OCI-LY7 (cell line): Measurements from ENCODE around the gene IL24. TPM values are rescaled to one million over a fixed set of nuclear protein-coding genes. Genes with fewer than 3 reads are reported as not detected.

ENCODE experiments used
- BruUV-seq: library from RNA; stranded (reverse); fragments of 400-500 nt; replicated peaks from 2 replicates; lab custom pipeline; 2021; lab: Mats Ljungman, UMichigan
- CTCF ChIA-PET: fragments of 300-600 bp; sonication (Branson Sonifier 250); formaldehyde crosslinking; loops from one replicate; lab custom pipeline; 2022; ENCODE audit warnings: antibody characterized with exemption; ENCODE audit not compliant: unreplicated experiment; lab: Charles Lee
- POLR2A ChIA-PET: fragments of 300-600 bp; sonication (Branson Sonifier 250); formaldehyde crosslinking; loops from one replicate; lab custom pipeline; 2022; ENCODE audit warnings: antibody characterized with exemption; lab: Charles Lee
- DNase-seq: peaks from one replicate; pipeline ENCODE4 v3.0.0-alpha.2; 2015; ENCODE audit warnings: low spot score
- H2AFZ ChIP-seq: fragments of 200-600 bp; sonication (generic), shearing (Covaris generic); 2 replicates; pipeline ENCODE4 v1.6.1; 2014; ENCODE audit warnings: mild to moderate bottlenecking, antibody characterized with exemption, low read length, moderate library complexity
- H3K27ac ChIP-seq: fragments of 200-600 bp; sonication (generic); 2 replicates; pipeline ENCODE4 v1.5.1; 2014; ENCODE audit warnings: mixed run types, low read depth, mild to moderate bottlenecking, moderate library complexity, low read length, inconsistent platforms; ENCODE audit not compliant: poor library complexity, severe bottlenecking
- H3K36me3 ChIP-seq: fragments of 200-600 bp; sonication (generic); 2 replicates; pipeline ENCODE4 v1.6.1; 2014; ENCODE audit warnings: mild to moderate bottlenecking, antibody characterized with exemption, low read length, moderate library complexity, mixed read lengths; ENCODE audit not compliant: insufficient read depth
- H3K4me1 ChIP-seq: fragments of 200-600 bp; sonication (generic); 2 replicates; pipeline ENCODE4 v1.5.1; 2014; ENCODE audit warnings: mild to moderate bottlenecking, low read length; ENCODE audit not compliant: insufficient read depth, poor library complexity, severe bottlenecking
- H3K4me2 ChIP-seq: fragments of 200-600 bp; sonication (generic); 2 replicates; pipeline ENCODE4 v1.6.1; 2014; ENCODE audit warnings: mild to moderate bottlenecking, low read length
- H3K4me3 ChIP-seq: fragments of 200-600 bp; sonication (generic); 2 replicates; pipeline ENCODE4 v1.5.1; 2014; ENCODE audit warnings: mild to moderate bottlenecking, low read depth, low read length; ENCODE audit not compliant: poor library complexity, severe bottlenecking
- H3K79me2 ChIP-seq: fragments of 200-600 bp; sonication (generic); 2 replicates; pipeline ENCODE4 v1.6.1; 2016; ENCODE audit warnings: low read depth, mild to moderate bottlenecking, low read length, moderate library complexity, mixed read lengths; ENCODE audit not compliant: insufficient read depth
- H3K9me2 ChIP-seq: fragments of 200-600 bp; sonication (generic); 2 replicates; pipeline ENCODE4 v1.6.1; 2016; ENCODE audit warnings: mild to moderate bottlenecking, low read length, mixed read lengths; ENCODE audit not compliant: insufficient read depth
- H3K9me3 ChIP-seq: fragments of 200-600 bp; sonication (generic); 2 replicates; pipeline ENCODE4 v1.6.1; 2014; ENCODE audit warnings: mild to moderate bottlenecking, mixed run types, low read length, mixed read lengths
- H4K20me1 ChIP-seq: fragments of 200-600 bp; sonication (generic); 2 replicates; pipeline ENCODE4 v1.6.1; 2014; ENCODE audit warnings: mild to moderate bottlenecking, antibody characterized with exemption, low read length, moderate library complexity, mixed read lengths; ENCODE audit not compliant: insufficient read depth
- EZH2phosphoT487 ChIP-seq: fragments of 200-600 bp; sonication (generic); IDR thresholded peaks from 2 replicates; pipeline ENCODE4 v1.6.1; 2018; ENCODE audit warnings: low read depth, borderline replicate concordance, mild to moderate bottlenecking, mixed run types, antibody characterized with exemption, low read length, moderate library complexity, mixed read lengths
- intact Hi-C: fragments of 100-400 bp; cut with micrococcal nuclease; formaldehyde crosslinking; loops from one replicate; pipeline ENCODE4 v1.10.0; 2022; ENCODE audit not compliant: unreplicated experiment
- total RNA-seq, 2 experiments: library from RNA; depleted of rRNA in 1 of 2; stranded (reverse); fragments of >200 nt in 1 of 2; shearing (Covaris generic) in 1 of 2; gene quantifications; 2 replicates each; pipeline ENCODE4 v1.2.3, GENCODE V29; 2014 to 2022
- TF ChIP-seq, protein P1 (sequence below): fragments of 200-600 bp; sonication (generic); conservative IDR thresholded peaks from 2 replicates; pipeline ENCODE4 v1.5.1; 2014; ENCODE audit warnings: mild to moderate bottlenecking, antibody characterized with exemption, low read length, moderate library complexity, mixed read lengths

Gene IL24
- total RNA-seq, 2 experiments from 2014 or later = not detected

DNA sequence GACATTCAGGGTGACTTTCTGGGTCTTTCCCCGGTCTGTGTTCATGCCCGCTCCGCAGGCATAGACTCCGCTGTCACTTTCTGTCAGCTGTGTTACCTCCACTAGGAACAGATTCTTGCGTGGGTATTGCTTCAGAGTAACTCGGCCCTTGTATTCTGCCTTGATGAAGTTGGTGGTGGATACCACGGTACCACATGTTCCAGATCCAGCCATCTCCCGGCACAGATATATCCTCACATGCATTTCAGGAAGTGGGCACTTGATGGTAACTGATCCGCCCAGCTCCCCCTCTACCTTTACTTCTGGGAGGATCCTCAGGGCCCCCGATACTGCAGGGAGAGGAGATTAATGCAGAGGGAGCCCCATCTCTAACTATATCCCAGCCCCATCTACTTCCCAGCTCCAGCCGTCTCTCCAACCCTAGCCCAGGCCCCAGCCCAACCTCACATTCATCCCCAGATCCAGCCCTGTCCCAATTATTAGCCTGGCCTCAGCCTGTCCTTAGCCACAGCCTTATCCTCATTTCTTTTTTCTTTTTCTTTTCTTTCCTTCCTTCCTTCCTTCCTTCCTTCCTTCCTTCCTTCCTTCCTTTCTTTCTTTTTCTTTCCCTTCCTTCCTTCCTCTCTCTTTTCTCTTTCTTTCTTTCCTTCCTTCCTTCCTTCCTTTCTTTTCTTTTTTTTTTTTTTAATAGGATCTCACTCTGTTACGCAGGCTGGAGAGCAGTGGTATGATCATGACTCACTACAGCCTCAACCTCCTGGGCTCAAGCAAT, 16.7 kb downstream of the IL24 start:
- Histone ChIP-seq H3K9me3 (no peaks in the 10 kb centered on the region), H3K4me1 (no peaks in the 10 kb centered on the region), H3K4me2 (no peak overlapping the region), H3K36me3 (no peaks in the 10 kb centered on the region), H4K20me1 (no peaks in the 10 kb centered on the region), H3K9me2 (no peaks in the 10 kb centered on the region), H3K79me2 (no peaks in the 10 kb centered on the region), H3K4me3 (no peak overlapping the region), H3K27ac (no peak overlapping the region), H2AFZ (no peak overlapping the region)
- POLR2A ChIA-PET = interaction anchor here (0.7 kb wide), 1 partner anchor 100 kb away, joined by 3 read pairs; no protein-coding TSS in a partner anchor
- TF ChIP-seq EZH2phosphoT487 = no peak
- TF ChIP-seq, protein P1, sequence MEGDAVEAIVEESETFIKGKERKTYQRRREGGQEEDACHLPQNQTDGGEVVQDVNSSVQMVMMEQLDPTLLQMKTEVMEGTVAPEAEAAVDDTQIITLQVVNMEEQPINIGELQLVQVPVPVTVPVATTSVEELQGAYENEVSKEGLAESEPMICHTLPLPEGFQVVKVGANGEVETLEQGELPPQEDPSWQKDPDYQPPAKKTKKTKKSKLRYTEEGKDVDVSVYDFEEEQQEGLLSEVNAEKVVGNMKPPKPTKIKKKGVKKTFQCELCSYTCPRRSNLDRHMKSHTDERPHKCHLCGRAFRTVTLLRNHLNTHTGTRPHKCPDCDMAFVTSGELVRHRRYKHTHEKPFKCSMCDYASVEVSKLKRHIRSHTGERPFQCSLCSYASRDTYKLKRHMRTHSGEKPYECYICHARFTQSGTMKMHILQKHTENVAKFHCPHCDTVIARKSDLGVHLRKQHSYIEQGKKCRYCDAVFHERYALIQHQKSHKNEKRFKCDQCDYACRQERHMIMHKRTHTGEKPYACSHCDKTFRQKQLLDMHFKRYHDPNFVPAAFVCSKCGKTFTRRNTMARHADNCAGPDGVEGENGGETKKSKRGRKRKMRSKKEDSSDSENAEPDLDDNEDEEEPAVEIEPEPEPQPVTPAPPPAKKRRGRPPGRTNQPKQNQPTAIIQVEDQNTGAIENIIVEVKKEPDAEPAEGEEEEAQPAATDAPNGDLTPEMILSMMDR = no peak
- CTCF ChIA-PET = no interaction called here
- intact Hi-C loops = loop anchor here (2.0 to 5.0 kb wide), 2 partner anchors 47 to 305 kb away; partner anchors contain the start of gene IL20
- no peak for DNase-seq
- BruUV-seq = no TSS peak

DNA sequence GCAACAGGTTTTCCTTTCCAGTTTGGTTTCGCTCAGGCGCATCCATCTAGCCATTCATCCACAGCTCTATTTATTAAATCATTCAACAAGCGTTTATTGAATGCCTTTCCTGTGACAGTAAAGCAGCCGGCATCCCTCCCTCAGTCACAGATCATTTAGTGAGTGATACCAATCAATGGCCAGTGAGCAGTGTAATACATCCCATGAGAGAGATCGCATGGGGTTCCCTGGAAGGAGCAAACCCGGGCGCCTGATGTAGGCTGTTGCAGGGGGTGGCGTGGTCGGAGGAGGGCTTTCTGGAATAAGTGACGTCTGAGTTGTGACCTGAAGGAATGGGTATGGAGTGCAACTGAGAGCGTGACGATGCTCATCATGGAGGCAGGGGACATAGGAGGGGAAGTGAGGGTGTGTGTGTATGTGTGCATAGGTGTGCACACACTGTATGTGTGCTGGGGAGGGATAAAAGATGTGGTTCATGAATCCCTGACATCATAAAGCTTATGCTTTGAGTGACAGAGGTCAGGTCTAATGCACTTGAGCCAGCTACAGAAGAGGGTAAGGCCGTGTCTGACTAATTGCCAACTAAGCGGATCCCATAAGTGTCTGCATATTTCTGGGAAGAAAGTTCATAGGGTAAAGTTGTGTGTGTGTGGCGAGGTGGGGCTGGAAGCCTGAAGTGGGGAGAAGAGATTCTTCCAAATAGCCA, 17.9 kb downstream of the IL24 start:
- intact Hi-C loops = no loop called here
- no peak for DNase-seq
- H2AFZ ChIP-seq = no peak overlapping the region
- no peak overlapping the region for H3K27ac ChIP-seq
- TF ChIP-seq, protein P1 = no peak
- TF ChIP-seq EZH2phosphoT487 = no peak
- CTCF ChIA-PET = interaction anchor here (1.5 kb wide), 1 partner anchor 180 kb away, joined by 4 read pairs; no protein-coding TSS in a partner anchor
- H4K20me1 ChIP-seq = no peaks in the 10 kb centered on the region
- H3K79me2 ChIP-seq = no peaks in the 10 kb centered on the region
- H3K4me1 ChIP-seq = no peaks in the 10 kb centered on the region
- no peaks in the 10 kb centered on the region for H3K9me3 ChIP-seq
- H3K9me2 ChIP-seq = no peaks in the 10 kb centered on the region
- no peak overlapping the region for H3K4me3 ChIP-seq
- POLR2A ChIA-PET = no interaction called here
- H3K4me2 ChIP-seq = no peak overlapping the region
- BruUV-seq = no TSS peak
- no peaks in the 10 kb centered on the region for H3K36me3 ChIP-seq
